ENCODE data around the gene GPN1.
A peak's percentile ranks its signal among the peaks of the same experiment; 100 is the strongest.
"Not testable (repeated sequence)": the region's sequence is repeated elsewhere in the genome, so short reads cannot be mapped to it uniquely, and the experiment has no call there.

Gene GPN1

GRCh38 chr2:27627963-27628766 is 685 bp upstream of the GPN1 start:
- no peak for DNase-seq

- DNase-seq, result not testable (repeated sequence)
Observed at GRCh38 chr2:27630257-27630656, 1.4 kb downstream of the GPN1 start.

GRCh38 chr2:27634291-27634690 is 5.4 kb downstream of the GPN1 start:
- DNase-seq, result no peak

GRCh38 chr2:27636766-27637165 is 7.9 kb downstream of the GPN1 start:
- no peak for DNase-seq

GRCh38 chr2:27638037-27638637 is 9.3 kb downstream of the GPN1 start:
- DNase-seq, result no peak

- no peak for DNase-seq
Observed at GRCh38 chr2:27638709-27639108, 9.9 kb downstream of the GPN1 start.

- DNase-seq, result no peak
Observed at GRCh38 chr2:27640722-27641245, 11.9 kb downstream of the GPN1 start.

GRCh38 chr2:27645197-27645596 is 16.3 kb downstream of the GPN1 start:
- DNase-seq, result no peak

GRCh38 chr2:27647289-27647688 is 18.4 kb downstream of the GPN1 start:
- no peak for DNase-seq

- DNase-seq, result no peak
Observed at GRCh38 chr2:27647737-27648136, 18.9 kb downstream of the GPN1 start.

GRCh38 chr2:27651056-27651455 is 22.2 kb downstream of the GPN1 start:
- no peak for DNase-seq

GRCh38 chr2:27652341-27652740 is 23.5 kb downstream of the GPN1 start:
- no peak for DNase-seq

GRCh38 chr2:27652790-27653189 is 23.9 kb downstream of the GPN1 start:
- no peak for DNase-seq

- DNase-seq, result no peak
Observed at GRCh38 chr2:27653397-27653796, 24.5 kb downstream of the GPN1 start.

GRCh38 chr2:27655155-27655951 is 26.5 kb downstream of the GPN1 start:
- no peak for DNase-seq

GRCh38 chr2:27661371-27661770 is 32.5 kb downstream of the GPN1 start:
- no peak for DNase-seq

GRCh38 chr2:27663285-27664153 is 34.7 kb downstream of the GPN1 start, which contains the start of the genes SLC4A1AP and SUPT7L:
SLC4A1AP (plus strand) TSS chr2:27663889; CDS start chr2:27663915, 26 bp downstream.
SUPT7L (minus strand) TSS chr2:27663614; CDS start chr2:27662192, 1,422 bp downstream.
- DNase-seq, result peak; percentile 68 to 72

GRCh38 chr2:27664154-27664574 is 35.3 kb downstream of the GPN1 start:
- peak in 1 of 2 donors; percentile 7 for DNase-seq

- DNase-seq, result no peak
Observed at GRCh38 chr2:27664622-27665363, 35.9 kb downstream of the GPN1 start.

- no peak for DNase-seq
Observed at GRCh38 chr2:27667446-27667845, 38.6 kb downstream of the GPN1 start.

GRCh38 chr2:27671235-27671634 is 42.4 kb downstream of the GPN1 start:
- no peak for DNase-seq

All from activated CD4-positive, alpha-beta T cell treated with anti-CD3 and anti-CD28 coated beads for 4 hours (primary cell).